Cerebellar nuclear complex (tissue), 1 donor: ENCODE results near the gene POLDIP3.
A peak's percentile ranks its signal among the peaks of the same experiment; 100 is the strongest.
"Not testable (repeated sequence)": the region's sequence is repeated elsewhere in the genome, so short reads cannot be mapped to it uniquely, and the experiment has no call there.

ENCODE experiments used
- DNase-seq, 2 experiments: peaks; one replicate each; lab custom pipeline; 2025; lab: John Stamatoyannopoulos, UW

POLDIP3 gene

GRCh38 chr22:42619261-42620063, 4.8 kb upstream of the POLDIP3 start:
- no peak for DNase-seq

- DNase-seq, result no peak
Measured at GRCh38 chr22:42617155-42617983, 2.7 kb upstream of the POLDIP3 start.

GRCh38 chr22:42615860-42616175, 1.1 kb upstream of the POLDIP3 start:
- not testable (repeated sequence) for DNase-seq

- DNase-seq, result peak; percentile 53 to 89
Measured at GRCh38 chr22:42615092-42615859, 593 bp upstream of the POLDIP3 start.

GRCh38 chr22:42613872-42614301, 796 bp downstream of the POLDIP3 start:
- DNase-seq, result no peak

GRCh38 chr22:42612336-42612735, 2.3 kb downstream of the POLDIP3 start:
- DNase-seq, result no peak

GRCh38 chr22:42611051-42611450, 3.6 kb downstream of the POLDIP3 start:
- DNase-seq, result no peak

GRCh38 chr22:42610186-42610585, 4.5 kb downstream of the POLDIP3 start:
- no peak for DNase-seq

GRCh38 chr22:42608823-42609361, 5.8 kb downstream of the POLDIP3 start:
- no peak for DNase-seq

GRCh38 chr22:42608136-42608822, 6.4 kb downstream of the POLDIP3 start:
- DNase-seq, result no peak

GRCh38 chr22:42607641-42608040, 7.0 kb downstream of the POLDIP3 start:
- not testable (repeated sequence) for DNase-seq

- no peak for DNase-seq
Measured at GRCh38 chr22:42604403-42604802, 10.3 kb downstream of the POLDIP3 start.

GRCh38 chr22:42603427-42603826, 11.3 kb downstream of the POLDIP3 start:
- DNase-seq, result no peak

GRCh38 chr22:42602470-42602869, 12.2 kb downstream of the POLDIP3 start:
- DNase-seq, result no peak

GRCh38 chr22:42601879-42602465, 12.7 kb downstream of the POLDIP3 start:
- no peak for DNase-seq

- DNase-seq, result no peak
Measured at GRCh38 chr22:42596863-42597530, 17.7 kb downstream of the POLDIP3 start.

- no peak for DNase-seq
Measured at GRCh38 chr22:42596336-42596735, 18.3 kb downstream of the POLDIP3 start.

GRCh38 chr22:42595434-42595833, 19.2 kb downstream of the POLDIP3 start:
- no peak for DNase-seq

- no peak for DNase-seq
Measured at GRCh38 chr22:42591987-42592386, 22.7 kb downstream of the POLDIP3 start.

GRCh38 chr22:42587588-42588175, 27.0 kb downstream of the POLDIP3 start:
- DNase-seq, result no peak
